ENCODE data around the gene ARMC12. TPM values are rescaled to one million over a fixed set of nuclear protein-coding genes. Genes with fewer than 3 reads are reported as not detected.

ARMC12 gene
- total RNA-seq, 1 experiment from 2014 or later, result 2.3 TPM

DNA sequence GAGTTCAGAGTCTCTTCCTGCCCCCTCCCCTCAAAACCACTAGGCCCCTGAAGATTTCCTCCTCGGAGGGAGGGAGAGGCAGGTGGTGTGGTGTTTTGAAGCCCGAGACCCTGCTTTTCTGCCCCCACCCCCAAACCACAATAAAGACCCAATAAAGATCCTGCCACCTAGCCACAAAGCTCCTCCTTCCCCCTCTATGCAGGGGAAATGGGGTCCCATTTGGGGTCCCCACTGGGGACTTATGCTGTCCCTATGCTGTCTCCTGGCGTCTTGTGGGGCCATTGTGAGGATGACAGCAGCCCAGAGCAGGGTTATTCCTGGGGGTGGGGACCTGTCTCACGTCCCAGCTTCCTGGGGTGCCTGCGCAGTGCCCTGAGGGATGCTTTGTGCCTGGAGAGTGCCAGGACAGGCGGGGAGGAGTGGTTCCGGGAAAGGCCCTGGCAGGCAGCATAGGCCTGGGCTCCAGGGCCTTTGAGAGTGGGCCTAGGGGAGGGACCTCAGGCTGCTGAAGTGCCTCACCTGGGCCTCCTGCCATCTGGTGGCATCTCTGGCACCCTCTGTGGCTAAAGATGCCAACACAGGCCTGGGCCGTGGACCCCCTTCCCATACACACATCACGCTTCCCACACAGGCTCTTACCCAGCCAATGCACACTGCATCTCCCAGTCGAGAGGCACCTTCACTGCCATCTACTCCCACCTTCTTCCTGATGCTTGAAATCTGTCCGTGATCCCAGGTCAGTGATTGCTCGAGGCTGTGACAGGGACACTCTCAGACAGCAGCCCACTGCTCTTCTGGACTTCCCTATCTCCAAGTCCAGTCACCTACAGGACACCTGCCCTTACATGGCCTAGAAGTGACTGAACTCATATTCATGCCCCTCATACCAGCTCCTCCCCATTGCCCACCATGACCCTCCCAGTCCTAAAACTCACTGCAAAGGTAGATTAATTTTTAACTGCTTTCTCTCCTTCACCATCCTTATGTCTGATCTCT lies 7.9 kb upstream of the ARMC12 start:
- H3K27me3 Mint-ChIP-seq (ENCODE audit: insufficient read depth, unreplicated experiment), result no peaks in the 10 kb centered on the region
- peak; percentile 95 for DNase-seq (ENCODE audit: unreplicated experiment)
- no TSS peak for BruUV-seq (replicated peaks)
- H3K36me3 Mint-ChIP-seq (ENCODE audit: insufficient read depth, unreplicated experiment), result peaks cover 5% of the 10 kb centered on the region
- H3K4me1 Mint-ChIP-seq (ENCODE audit: insufficient read depth, unreplicated experiment), result peaks cover 63% of the 10 kb centered on the region
- TF ChIP-seq, protein P1, sequence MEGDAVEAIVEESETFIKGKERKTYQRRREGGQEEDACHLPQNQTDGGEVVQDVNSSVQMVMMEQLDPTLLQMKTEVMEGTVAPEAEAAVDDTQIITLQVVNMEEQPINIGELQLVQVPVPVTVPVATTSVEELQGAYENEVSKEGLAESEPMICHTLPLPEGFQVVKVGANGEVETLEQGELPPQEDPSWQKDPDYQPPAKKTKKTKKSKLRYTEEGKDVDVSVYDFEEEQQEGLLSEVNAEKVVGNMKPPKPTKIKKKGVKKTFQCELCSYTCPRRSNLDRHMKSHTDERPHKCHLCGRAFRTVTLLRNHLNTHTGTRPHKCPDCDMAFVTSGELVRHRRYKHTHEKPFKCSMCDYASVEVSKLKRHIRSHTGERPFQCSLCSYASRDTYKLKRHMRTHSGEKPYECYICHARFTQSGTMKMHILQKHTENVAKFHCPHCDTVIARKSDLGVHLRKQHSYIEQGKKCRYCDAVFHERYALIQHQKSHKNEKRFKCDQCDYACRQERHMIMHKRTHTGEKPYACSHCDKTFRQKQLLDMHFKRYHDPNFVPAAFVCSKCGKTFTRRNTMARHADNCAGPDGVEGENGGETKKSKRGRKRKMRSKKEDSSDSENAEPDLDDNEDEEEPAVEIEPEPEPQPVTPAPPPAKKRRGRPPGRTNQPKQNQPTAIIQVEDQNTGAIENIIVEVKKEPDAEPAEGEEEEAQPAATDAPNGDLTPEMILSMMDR (IDR thresholded peaks at IDR 0.05; ENCODE audit: unreplicated experiment), result no peak
- no peaks in the 10 kb centered on the region for H3K9me3 Mint-ChIP-seq (ENCODE audit: unreplicated experiment)
- peak overlapping the region; percentile 89 for H3K27ac Mint-ChIP-seq (ENCODE audit: low read depth, unreplicated experiment)
- H3K4me3 Mint-ChIP-seq (ENCODE audit: unreplicated experiment), result peak overlapping the region; percentile 77
- ChIA-PET POLR2A (interaction anchor here (0.6 to 17.8 kb wide), 26 partner anchors 8 to 947 kb away, joined by 3 to 1351 read pairs (median 6); partner anchors contain the start of genes ARMC12 and FKBP5), CTCF (interaction anchor here (1.2 to 2.2 kb wide), 3 partner anchors 39 to 127 kb away, joined by 3 to 11 read pairs (median 4); partner anchors contain the start of gene FKBP5)
- intact Hi-C loops (cut with micrococcal nuclease), result loop anchor here (1.0 kb wide), 1 partner anchor 41 kb away; the partner anchor contains the start of gene FKBP5

DNA sequence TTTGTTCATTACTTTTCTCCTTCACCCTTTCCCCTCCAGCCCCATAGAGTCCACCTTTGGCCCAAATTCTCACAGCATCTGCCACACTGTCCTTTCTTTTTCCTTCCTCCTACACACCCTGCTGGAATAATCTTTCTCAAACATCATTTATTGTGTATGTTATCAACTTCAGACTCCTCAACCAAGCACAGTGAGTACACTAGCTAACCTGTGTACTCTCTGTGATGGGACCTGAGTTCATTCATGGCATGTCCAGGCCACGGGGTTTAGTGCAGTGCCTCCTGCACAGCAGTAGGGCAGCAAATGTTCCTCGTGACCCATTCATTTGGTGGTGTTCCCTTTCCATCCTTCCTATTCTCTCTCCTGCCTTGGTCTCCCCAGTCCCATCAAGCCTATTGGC lies 7.1 kb upstream of the ARMC12 start:
- Mint-ChIP-seq H3K9me3 (ENCODE audit: unreplicated experiment) (no peaks in the 10 kb centered on the region), H3K4me1 (ENCODE audit: insufficient read depth, unreplicated experiment) (peaks cover 61% of the 10 kb centered on the region), H3K36me3 (ENCODE audit: insufficient read depth, unreplicated experiment) (peaks cover 5% of the 10 kb centered on the region), H3K27me3 (ENCODE audit: insufficient read depth, unreplicated experiment) (no peaks in the 10 kb centered on the region), H3K27ac (ENCODE audit: low read depth, unreplicated experiment) (peak overlapping the region; percentile 89), H3K4me3 (ENCODE audit: unreplicated experiment) (no peak overlapping the region)
- intact Hi-C loops (cut with micrococcal nuclease), result loop anchor here (10.0 kb wide), 1 partner anchor 225 kb away; no protein-coding TSS in a partner anchor
- TF ChIP-seq, protein P1 (IDR thresholded peaks at IDR 0.05; ENCODE audit: unreplicated experiment), result no peak
- ChIA-PET POLR2A (interaction anchor here (0.6 to 17.8 kb wide), 8 partner anchors 16 to 128 kb away, joined by 3 to 1351 read pairs (median 42); partner anchors contain the start of gene FKBP5), CTCF (interaction anchor here (0.9 to 1.2 kb wide), 2 partner anchors 43 to 49 kb away, joined by 4 read pairs; no protein-coding TSS in a partner anchor)
- no peak for DNase-seq (ENCODE audit: unreplicated experiment)
- no TSS peak for BruUV-seq (replicated peaks)

DNA sequence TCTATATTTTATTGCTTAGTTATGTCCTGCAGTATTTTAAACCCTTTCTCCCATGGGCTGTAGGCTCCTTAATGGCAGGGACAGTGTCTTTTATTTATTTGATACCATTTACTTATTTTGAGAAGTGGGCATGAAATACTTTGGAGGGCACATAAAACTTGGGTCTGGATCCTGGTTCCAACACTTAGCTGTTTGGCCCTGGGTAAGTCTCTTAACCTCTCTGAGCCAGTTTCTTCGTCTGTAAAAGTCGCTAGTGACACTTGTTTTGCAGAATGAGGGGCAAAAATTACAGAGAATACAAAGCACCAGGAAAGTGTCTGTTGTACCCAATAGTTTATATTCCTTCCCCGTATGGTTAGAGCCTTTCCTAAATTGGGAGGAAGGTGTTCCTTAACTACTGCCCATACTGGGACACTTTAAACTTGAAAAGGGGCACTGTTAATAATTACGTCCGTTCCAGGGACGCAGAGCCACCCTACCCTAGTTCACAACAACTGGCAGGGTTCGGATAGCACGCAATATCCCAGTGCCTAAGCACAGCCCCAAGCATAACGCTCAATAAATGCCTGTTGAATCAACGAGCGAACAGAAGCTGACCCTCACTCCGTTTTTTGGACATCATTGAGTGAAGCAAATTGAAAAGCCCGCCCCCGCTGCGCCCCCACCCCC lies 6.0 kb upstream of the ARMC12 start:
- DNase-seq (ENCODE audit: unreplicated experiment), result no peak
- TF ChIP-seq, protein P1 (IDR thresholded peaks at IDR 0.05; ENCODE audit: unreplicated experiment), result no peak
- peak overlapping the region; percentile 81 for H3K27ac Mint-ChIP-seq (ENCODE audit: low read depth, unreplicated experiment)
- CTCF ChIA-PET, result interaction anchor here (0.9 kb wide), 1 partner anchor 44 kb away, joined by 4 read pairs; no protein-coding TSS in a partner anchor
- H3K9me3 Mint-ChIP-seq (ENCODE audit: unreplicated experiment), result no peaks in the 10 kb centered on the region
- H3K36me3 Mint-ChIP-seq (ENCODE audit: insufficient read depth, unreplicated experiment), result no peaks in the 10 kb centered on the region
- intact Hi-C loops (cut with micrococcal nuclease), result loop anchor here (10.0 kb wide), 1 partner anchor 224 kb away; no protein-coding TSS in a partner anchor
- BruUV-seq (replicated peaks), result TSS peak; percentile 14
- H3K4me1 Mint-ChIP-seq (ENCODE audit: insufficient read depth, unreplicated experiment), result peaks cover 58% of the 10 kb centered on the region
- peak overlapping the region; percentile 73 for H3K4me3 Mint-ChIP-seq (ENCODE audit: unreplicated experiment)
- POLR2A ChIA-PET, result interaction anchor here (0.7 to 17.8 kb wide), 9 partner anchors 9 to 139 kb away, joined by 3 to 1351 read pairs (median 8); partner anchors contain the start of gene FKBP5
- no peaks in the 10 kb centered on the region for H3K27me3 Mint-ChIP-seq (ENCODE audit: insufficient read depth, unreplicated experiment)

Measured in MCF 10A (cell line).